WERI-Rb-1 (cell line): ENCODE measurements around the gene ERGIC3.
"Not testable (repeated sequence)": the region's sequence is repeated elsewhere in the genome, so short reads cannot be mapped to it uniquely, and the experiment has no call there.

Source experiments
- DNase-seq: peaks from one replicate; pipeline ENCODE4 v3.0.0-alpha.2; 2020
- H3K27ac ChIP-seq: fragments of 250-450 bp; sonication (Bioruptor Pico); 2 replicates; pipeline ENCODE4 v1.5.1; 2020; ENCODE audit warnings: mild to moderate bottlenecking, moderate library complexity
- H3K27me3 ChIP-seq: fragments of 250-450 bp; sonication (Bioruptor Pico); 2 replicates; pipeline ENCODE4 v1.5.1; 2021; ENCODE audit warnings: mild to moderate bottlenecking, low read depth, moderate library complexity; ENCODE audit not compliant: insufficient read depth, severe bottlenecking
- H3K36me3 ChIP-seq: fragments of 250-450 bp; sonication (Bioruptor Pico); 2 replicates; pipeline ENCODE4 v1.5.1; 2020; ENCODE audit warnings: mild to moderate bottlenecking, moderate library complexity
- H3K4me3 ChIP-seq: 2 replicates; pipeline ENCODE4 v1.5.1; 2011; ENCODE audit warnings: low read depth, mild to moderate bottlenecking, control low read depth, low read length
- H3K9me3 ChIP-seq: fragments of 250-450 bp; sonication (Bioruptor Pico); 2 replicates; pipeline ENCODE4 v1.5.1; 2021; ENCODE audit warnings: mild to moderate bottlenecking, moderate library complexity; ENCODE audit not compliant: severe bottlenecking
- CTCF ChIP-seq: IDR thresholded peaks from 2 replicates; pipeline ENCODE4 v1.5.1; 2011; ENCODE audit warnings: low read depth, mild to moderate bottlenecking, control low read depth, inconsistent platforms, low read length

ERGIC3 gene

GRCh38 chr20:35515341-35515740 is 26.5 kb upstream of the ERGIC3 start:
- no peak for DNase-seq

GRCh38 chr20:35515949-35516645 is 25.8 kb upstream of the ERGIC3 start:
- Histone ChIP-seq H3K4me3 (no peak overlapping the region), H3K27me3 (no peaks in the 10 kb centered on the region), H3K9me3 (no peaks in the 10 kb centered on the region), H3K27ac (no peak overlapping the region), H3K36me3 (peaks cover 13% of the 10 kb centered on the region)
- no peak for TF ChIP-seq CTCF
- DNase-seq, result no peak

More at GRCh38 chr20:35515341-35515740, 26.5 kb upstream of the ERGIC3 start:
- no peak overlapping the region for H3K27ac ChIP-seq
- no peaks in the 10 kb centered on the region for H3K27me3 ChIP-seq
- TF ChIP-seq CTCF, result no peak
- H3K36me3 ChIP-seq, result peaks cover 20% of the 10 kb centered on the region
- no peaks in the 10 kb centered on the region for H3K9me3 ChIP-seq
- H3K4me3 ChIP-seq, result no peak overlapping the region

GRCh38 chr20:35517125-35517524 is 24.8 kb upstream of the ERGIC3 start:
- Histone ChIP-seq H3K27me3 (no peaks in the 10 kb centered on the region), H3K9me3 (no peaks in the 10 kb centered on the region)
- no peak for TF ChIP-seq CTCF

GRCh38 chr20:35517767-35518166 is 24.1 kb upstream of the ERGIC3 start:
- not testable (repeated sequence) for H3K4me3 ChIP-seq, DNase-seq, H3K27me3 ChIP-seq, H3K9me3 ChIP-seq, H3K36me3 ChIP-seq, H3K27ac ChIP-seq

More at GRCh38 chr20:35517125-35517524, 24.8 kb upstream of the ERGIC3 start:
- H3K27ac ChIP-seq, result no peak overlapping the region
- peaks cover 5% of the 10 kb centered on the region for H3K36me3 ChIP-seq
- DNase-seq, result no peak
- no peak overlapping the region for H3K4me3 ChIP-seq

GRCh38 chr20:35518955-35519354 is 22.9 kb upstream of the ERGIC3 start:
- no peak for DNase-seq
- Histone ChIP-seq H3K36me3 (no peaks in the 10 kb centered on the region; the same call in 1 of the 2 replicates), H3K27me3 (no peaks in the 10 kb centered on the region), H3K9me3 (no peaks in the 10 kb centered on the region), H3K27ac (no peak overlapping the region), H3K4me3 (no peak overlapping the region)
- TF ChIP-seq CTCF, result no peak

GRCh38 chr20:35523298-35523888 is 18.5 kb upstream of the ERGIC3 start:
- H3K4me3 ChIP-seq, result no peak overlapping the region
- peak; percentile 46; the same call in 1 of the 2 replicates for TF ChIP-seq CTCF
- H3K36me3 ChIP-seq, result no peaks in the 10 kb centered on the region
- no peaks in the 10 kb centered on the region for H3K27me3 ChIP-seq
- no peaks in the 10 kb centered on the region for H3K9me3 ChIP-seq
- H3K27ac ChIP-seq, result no peak overlapping the region
- DNase-seq, result peak; percentile 24
